Activated T-cell treated with anti-CD3 and anti-CD28 coated beads, Interleukin-2, amount 50 U/mL, for 72 hours (primary cell): ENCODE results near the gene CRADD. TPM values are rescaled to one million over a fixed set of nuclear protein-coding genes. Genes with fewer than 3 reads are reported as not detected.

Source experiments
- ATAC-seq, 2 donors: fragments of 150-1000 bp; cut with Tn5 transposase; replicated peaks in 1 of 2; 2 replicates each; pipeline ENCODE4 v1.10.0; 2021; ENCODE audit warnings: moderate library complexity in 2 of 2, mild to moderate bottlenecking in 1 of 2
- DNase-seq, 2 donors: peaks; one replicate each; pipeline ENCODE4 v3.0.0; 2021 to 2022; ENCODE audit warnings: mixed read lengths in 1 of 2
- H3K27ac Mint-ChIP-seq: one replicate; pipeline ENCODE4 v1.8.0; 2022; ENCODE audit warnings: mild to moderate bottlenecking, moderate library complexity, mixed read lengths
- H3K27me3 Mint-ChIP-seq: one replicate; pipeline ENCODE4 v1.8.0; 2022; ENCODE audit warnings: low read depth, mixed read lengths
- H3K36me3 Mint-ChIP-seq, 2 donors: one replicate each; pipeline ENCODE4 v1.8.0; 2022; ENCODE audit warnings: mixed read lengths in 2 of 2, mild to moderate bottlenecking in 1 of 2; ENCODE audit not compliant: insufficient read depth in 2 of 2
- H3K4me1 Mint-ChIP-seq: one replicate; pipeline ENCODE4 v1.8.0; 2022; ENCODE audit warnings: low read depth, mixed read lengths
- H3K4me3 Mint-ChIP-seq, 2 donors: one replicate each; pipeline ENCODE4 v1.8.0; 2022; ENCODE audit warnings: mild to moderate bottlenecking in 2 of 2, mixed read lengths in 2 of 2, moderate library complexity in 2 of 2
- H3K9me3 Mint-ChIP-seq, 2 donors: one replicate each; pipeline ENCODE4 v1.8.0; 2022; ENCODE audit warnings: mixed read lengths in 2 of 2
- total RNA-seq, 2 donors: library from RNA; stranded (reverse); gene quantifications; one replicate each; pipeline ENCODE4 v1.2.3, GENCODE V29; 2022

The CRADD gene
- total RNA-seq, 2 donors from 2014 or later = 8.6 to 9.1 TPM

DNA sequence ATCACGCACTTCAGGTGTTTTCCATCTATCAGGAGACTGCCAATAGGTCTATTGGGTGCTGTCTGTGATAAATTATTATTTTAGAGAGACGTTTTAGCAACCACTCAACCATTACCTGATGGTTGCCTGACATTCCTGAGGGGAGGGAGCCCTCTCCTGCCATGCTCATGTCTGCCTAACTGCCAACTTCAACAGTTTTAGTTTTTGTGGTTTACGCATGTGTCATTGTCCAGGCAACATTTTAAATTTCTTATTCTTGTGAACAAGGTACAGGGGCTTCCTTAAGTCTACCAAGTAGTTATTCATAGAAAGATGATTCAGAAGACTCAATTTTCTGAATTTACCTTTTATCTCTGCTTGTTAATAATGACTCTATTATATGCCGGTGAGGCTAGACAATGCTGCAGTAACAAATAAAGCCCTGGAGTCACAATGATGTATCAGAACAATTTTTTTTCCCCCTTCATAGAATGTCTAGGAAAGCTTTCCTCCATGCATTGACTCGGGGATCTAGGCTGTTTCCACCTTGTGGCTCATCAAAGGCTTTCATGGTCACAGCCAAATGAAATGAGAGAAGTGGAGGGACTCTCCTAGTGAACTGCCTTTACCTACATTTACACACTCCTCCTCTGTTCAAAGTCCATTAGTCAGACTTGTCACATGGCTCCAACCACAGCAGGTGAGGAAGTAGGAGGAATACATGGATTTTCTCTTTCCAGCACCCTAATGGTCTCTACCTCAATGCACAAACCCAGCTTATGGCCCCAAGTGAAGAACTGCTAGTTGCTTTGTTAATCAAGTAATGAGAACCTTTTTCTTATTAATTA, 225.8 kb downstream of the CRADD start:
- no peak overlapping the region for H3K4me3 Mint-ChIP-seq
- ATAC-seq = no peak
- no peaks in the 10 kb centered on the region for H3K27me3 Mint-ChIP-seq
- peaks cover 0 to 4% of the 10 kb centered on the region in 2 donors for H3K9me3 Mint-ChIP-seq
- H3K4me1 Mint-ChIP-seq = peaks cover 22% of the 10 kb centered on the region
- H3K27ac Mint-ChIP-seq = no peak overlapping the region
- H3K36me3 Mint-ChIP-seq = peaks cover 0 to 2% of the 10 kb centered on the region in 2 donors
- DNase-seq = no peak

DNA sequence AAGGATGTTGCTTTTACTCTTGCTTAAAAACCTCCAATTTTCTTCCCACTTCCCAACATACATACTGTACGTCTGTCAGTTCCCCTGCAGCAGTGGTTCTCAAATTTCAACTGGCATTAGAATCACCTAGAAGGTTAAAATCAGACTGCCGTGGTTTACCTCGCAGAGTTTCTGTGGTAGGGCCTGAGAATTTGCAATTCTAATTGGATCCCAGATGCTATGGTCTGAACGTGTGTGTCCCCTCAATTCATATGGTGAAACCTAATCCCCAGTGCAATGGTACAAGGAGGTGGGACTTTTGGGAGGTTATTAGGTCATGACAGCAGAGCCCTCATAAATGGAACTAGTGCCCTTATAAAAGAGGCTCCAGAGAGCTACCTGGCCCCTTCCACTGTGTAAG, 226.9 kb downstream of the CRADD start:
- Mint-ChIP-seq H3K4me3 (no peak overlapping the region), H3K9me3 (peaks cover 0 to 4% of the 10 kb centered on the region in 2 donors), H3K4me1 (peaks cover 10% of the 10 kb centered on the region), H3K36me3 (peaks cover 0 to 2% of the 10 kb centered on the region in 2 donors), H3K27me3 (no peaks in the 10 kb centered on the region), H3K27ac (no peak overlapping the region)
- DNase-seq (no peak), ATAC-seq (no peak)

DNA sequence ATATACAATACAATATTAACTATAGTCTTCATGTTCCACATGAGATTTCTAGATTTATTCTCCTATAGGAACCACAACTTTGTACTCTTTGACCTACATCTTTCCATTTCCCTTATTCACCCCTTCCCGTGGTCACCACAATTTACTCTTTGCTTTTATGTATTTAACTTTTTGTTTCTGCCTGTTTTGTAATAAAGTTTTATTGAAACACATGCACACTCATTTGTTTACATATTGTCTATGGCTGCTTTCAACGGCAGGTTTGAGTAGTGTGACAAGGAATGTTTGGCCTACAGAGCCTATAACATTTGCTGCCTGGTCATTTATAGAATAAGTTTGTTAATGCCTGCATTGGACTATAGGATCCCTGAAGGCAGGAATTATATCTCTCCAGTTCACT, 231.1 kb downstream of the CRADD start:
- Mint-ChIP-seq H3K9me3 (peaks cover 0 to 3% of the 10 kb centered on the region in 2 donors), H3K36me3 (no peaks in the 10 kb centered on the region), H3K4me3 (no peak overlapping the region), H3K4me1 (peaks cover 7% of the 10 kb centered on the region), H3K27ac (no peak overlapping the region), H3K27me3 (no peaks in the 10 kb centered on the region)
- DNase-seq = no peak
- ATAC-seq = no peak

DNA sequence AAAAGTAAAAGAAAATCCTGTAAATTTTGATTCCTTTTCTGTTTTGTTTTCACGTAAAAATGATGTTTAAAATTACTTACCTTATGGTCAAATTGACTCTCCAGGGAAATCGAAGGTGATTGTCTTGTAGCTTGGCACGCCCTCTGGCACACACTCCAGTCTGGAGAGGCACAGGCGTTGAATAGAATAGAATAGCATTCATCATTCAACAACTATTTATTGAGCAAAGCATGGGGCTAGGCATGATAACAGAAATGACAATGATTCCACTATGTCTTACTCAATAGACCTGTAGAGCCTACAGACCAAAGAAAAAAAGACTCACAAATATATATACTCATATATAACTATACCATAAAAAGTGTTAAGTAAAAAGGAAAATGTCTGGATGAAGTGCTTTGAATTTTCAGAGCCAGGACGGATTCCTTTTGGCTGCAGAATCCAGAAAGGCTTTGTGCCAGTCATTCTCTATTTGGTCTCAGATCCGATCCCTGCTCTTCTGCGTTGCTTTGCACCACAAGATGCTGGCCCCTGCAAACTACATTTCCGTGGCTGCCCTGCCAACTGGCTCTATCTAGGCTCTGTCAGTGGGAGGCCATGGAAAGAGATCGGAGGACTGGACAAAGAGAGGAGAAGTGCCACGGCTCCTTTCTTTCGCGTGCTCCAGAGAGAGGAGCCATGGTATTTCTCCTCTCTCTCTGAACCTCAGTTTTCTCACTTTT, 231.8 kb downstream of the CRADD start:
- H3K36me3 Mint-ChIP-seq = no peaks in the 10 kb centered on the region
- no peak overlapping the region for H3K27ac Mint-ChIP-seq
- no peak overlapping the region for H3K4me3 Mint-ChIP-seq
- H3K27me3 Mint-ChIP-seq = no peaks in the 10 kb centered on the region
- H3K4me1 Mint-ChIP-seq = no peaks in the 10 kb centered on the region
- ATAC-seq = no peak
- DNase-seq = no peak
- peaks cover 0 to 2% of the 10 kb centered on the region in 2 donors for H3K9me3 Mint-ChIP-seq

DNA sequence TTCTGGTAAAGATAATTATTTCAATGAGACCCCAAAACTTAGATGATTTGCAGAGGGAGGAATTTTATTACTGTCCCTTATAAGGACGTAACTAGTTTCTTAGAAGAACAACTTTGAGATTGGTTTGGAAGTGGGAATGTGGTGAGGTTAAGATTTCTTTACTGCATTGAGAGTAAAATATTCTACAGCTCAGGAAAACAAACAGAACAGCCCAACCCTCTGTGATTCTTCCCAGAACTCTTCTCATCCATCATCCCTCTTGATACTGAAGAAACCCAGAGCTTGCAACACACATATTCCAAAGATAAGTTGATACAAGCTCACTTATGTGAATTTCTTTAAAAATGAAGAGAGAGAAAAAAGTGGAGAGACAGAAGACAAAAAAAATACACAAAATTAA, 234.2 kb downstream of the CRADD start:
- no peak for ATAC-seq

DNA sequence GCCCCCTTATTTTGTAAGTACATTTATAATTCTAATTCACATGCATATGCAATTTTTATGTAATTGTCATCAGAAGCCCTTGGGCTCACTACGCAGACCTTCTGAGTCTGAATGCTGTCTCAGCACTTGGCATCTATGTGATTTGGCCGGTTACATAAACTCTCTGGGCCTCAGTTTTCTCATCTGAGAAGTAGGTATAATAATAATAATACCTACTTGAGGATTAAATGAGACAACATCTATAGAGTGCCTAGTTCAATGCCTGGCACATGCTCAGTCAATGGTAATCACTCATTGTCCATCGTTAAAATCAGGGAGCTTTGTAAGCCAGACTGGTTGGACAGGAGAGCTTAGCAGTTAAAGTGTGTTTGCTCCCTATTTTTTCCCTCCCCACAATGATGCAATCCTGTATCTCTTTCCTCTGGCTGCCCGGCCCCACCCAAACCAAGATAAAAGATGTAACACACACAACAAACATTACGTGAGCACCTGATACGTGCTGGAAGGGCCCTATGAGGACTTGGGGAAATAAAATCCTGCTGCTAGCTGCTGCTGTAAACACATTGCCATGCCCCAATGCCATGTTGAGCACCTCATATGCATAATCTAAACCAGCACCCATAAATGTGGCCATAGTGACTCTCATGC, 235.0 kb downstream of the CRADD start:
- H3K27ac Mint-ChIP-seq = no peak overlapping the region
- peaks cover 0 to 2% of the 10 kb centered on the region in 2 donors for H3K9me3 Mint-ChIP-seq
- no peaks in the 10 kb centered on the region for H3K4me1 Mint-ChIP-seq

More for the DNA sequence above, 234.2 kb downstream of the CRADD start:
- Mint-ChIP-seq H3K4me3 (no peak overlapping the region), H3K27me3 (no peaks in the 10 kb centered on the region), H3K9me3 (peaks cover 0 to 2% of the 10 kb centered on the region in 2 donors), H3K27ac (no peak overlapping the region), H3K36me3 (no peaks in the 10 kb centered on the region), H3K4me1 (no peaks in the 10 kb centered on the region)
- no peak for DNase-seq

DNA sequence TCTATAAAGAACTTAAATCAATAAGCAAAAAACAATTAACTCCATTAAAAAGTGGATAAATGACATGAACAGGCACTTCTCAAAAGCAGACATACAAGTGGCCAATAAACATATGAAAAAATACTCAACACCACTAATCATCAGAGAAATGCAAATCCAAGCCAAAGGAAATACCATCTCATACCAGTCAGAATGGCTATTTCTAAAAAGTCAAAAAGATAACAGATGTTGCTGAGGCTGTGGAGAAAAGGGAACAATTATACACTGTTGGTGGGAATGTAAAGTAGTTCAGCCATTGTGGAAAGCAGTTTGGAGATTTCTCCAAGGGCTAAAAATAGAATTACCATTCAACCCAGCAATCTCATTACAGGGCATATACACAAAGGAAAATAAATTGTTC, 236.7 kb downstream of the CRADD start:
- Mint-ChIP-seq H3K27me3 (no peaks in the 10 kb centered on the region), H3K4me3 (no peak overlapping the region), H3K9me3 (peaks cover 0 to 2% of the 10 kb centered on the region in 2 donors), H3K27ac (no peak overlapping the region), H3K36me3 (no peaks in the 10 kb centered on the region), H3K4me1 (no peaks in the 10 kb centered on the region)
- ATAC-seq (no peak), DNase-seq (no peak)

More for the DNA sequence above, 235.0 kb downstream of the CRADD start:
- DNase-seq (no peak), ATAC-seq (no peak)
- H3K36me3 Mint-ChIP-seq = no peaks in the 10 kb centered on the region
- H3K27me3 Mint-ChIP-seq = no peaks in the 10 kb centered on the region
- no peak overlapping the region for H3K4me3 Mint-ChIP-seq

DNA sequence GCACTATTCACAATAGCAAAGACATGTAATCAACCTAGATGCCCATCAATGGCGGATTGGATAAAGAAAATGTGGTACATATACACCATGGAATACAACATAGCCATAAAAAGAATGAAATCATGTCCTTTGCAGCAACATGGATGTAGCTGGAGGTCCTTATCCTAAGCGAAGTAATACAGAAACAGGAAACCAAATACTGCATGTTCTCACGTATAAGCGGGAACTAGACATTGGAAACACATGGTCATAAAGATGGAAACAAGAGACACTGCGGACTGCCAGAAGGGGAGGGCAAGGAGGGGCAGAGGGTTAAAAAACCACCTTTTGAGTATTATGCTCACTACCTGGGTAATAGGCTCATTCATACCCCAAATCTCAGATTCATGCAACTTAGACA, 237.1 kb downstream of the CRADD start:
- Mint-ChIP-seq H3K4me1 (no peaks in the 10 kb centered on the region), H3K36me3 (no peaks in the 10 kb centered on the region), H3K27ac (no peak overlapping the region), H3K27me3 (no peaks in the 10 kb centered on the region), H3K4me3 (no peak overlapping the region), H3K9me3 (peaks cover 0 to 2% of the 10 kb centered on the region in 2 donors)
- ATAC-seq = no peak
- no peak for DNase-seq

DNA sequence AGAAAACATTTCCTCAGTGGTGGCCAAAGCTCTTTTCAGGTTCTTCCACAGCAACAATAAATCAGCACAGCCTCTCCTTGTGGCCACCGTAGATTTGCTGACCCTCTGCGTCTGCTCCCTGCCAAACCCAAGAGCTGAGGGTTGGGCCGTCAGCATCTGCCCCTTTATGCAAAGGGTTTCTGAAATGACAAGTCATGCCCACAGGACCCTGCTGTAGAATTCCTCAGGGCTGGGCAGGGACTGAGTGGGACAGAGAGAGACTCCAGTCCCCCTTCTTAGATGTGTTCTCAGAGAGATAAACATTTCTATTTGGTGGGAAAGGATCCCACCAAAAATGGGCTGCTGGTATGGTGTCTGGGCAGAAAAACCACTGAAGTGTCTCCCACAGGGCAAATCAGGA, 238.2 kb downstream of the CRADD start:
- no peaks in the 10 kb centered on the region for H3K27me3 Mint-ChIP-seq
- DNase-seq (no peak), ATAC-seq (no peak)
- peaks cover 0 to 2% of the 10 kb centered on the region in 2 donors for H3K9me3 Mint-ChIP-seq
- H3K36me3 Mint-ChIP-seq = no peaks in the 10 kb centered on the region
- no peak overlapping the region for H3K4me3 Mint-ChIP-seq
- no peak overlapping the region for H3K27ac Mint-ChIP-seq
- H3K4me1 Mint-ChIP-seq = no peaks in the 10 kb centered on the region

DNA sequence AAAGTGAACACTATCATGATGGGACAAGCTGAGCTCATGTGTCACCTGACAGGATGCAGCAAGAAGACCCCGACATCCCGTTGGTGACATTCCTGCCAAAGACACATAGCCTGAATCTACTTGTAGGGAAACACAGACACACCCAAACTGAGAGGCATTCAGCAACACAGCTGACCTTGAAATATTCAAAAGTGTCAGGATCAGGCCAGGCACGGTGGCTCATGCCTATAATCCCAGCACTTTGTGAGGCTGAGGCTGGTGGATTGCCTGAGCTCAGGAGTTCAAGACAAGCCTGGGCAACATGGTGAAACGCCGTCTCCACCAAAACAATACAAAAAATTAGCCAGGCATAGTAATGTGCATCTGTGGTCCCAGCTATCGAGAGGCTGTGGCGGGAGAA, 239.2 kb downstream of the CRADD start:
- Mint-ChIP-seq H3K27me3 (no peaks in the 10 kb centered on the region), H3K4me3 (no peak overlapping the region)
- ATAC-seq = no peak

DNA sequence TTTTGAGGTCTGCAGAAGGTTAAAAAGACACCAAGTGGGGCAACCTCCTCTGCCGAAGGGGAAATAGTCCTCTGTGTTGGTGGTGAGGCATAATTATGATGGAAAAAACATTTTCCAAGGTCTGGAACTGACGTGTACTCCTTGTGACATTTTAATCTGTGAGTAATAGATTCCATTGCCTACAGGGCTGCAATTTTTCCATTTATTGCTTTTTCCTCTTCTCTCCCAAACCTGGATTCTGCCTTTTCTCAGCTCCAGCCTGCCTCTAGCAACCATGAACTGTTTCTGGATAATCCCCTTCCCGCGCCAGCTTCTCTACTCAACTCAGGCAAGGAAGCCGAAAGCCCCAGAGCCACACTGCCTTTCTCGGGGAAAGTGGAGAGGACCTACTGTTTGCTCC, 241.1 kb downstream of the CRADD start:
- H3K27ac Mint-ChIP-seq = no peak overlapping the region

More for the DNA sequence above, 239.2 kb downstream of the CRADD start:
- no peaks in the 10 kb centered on the region for H3K4me1 Mint-ChIP-seq
- H3K36me3 Mint-ChIP-seq = no peaks in the 10 kb centered on the region
- no peak for DNase-seq
- peaks cover 0 to 2% of the 10 kb centered on the region in 2 donors for H3K9me3 Mint-ChIP-seq
- no peak overlapping the region for H3K27ac Mint-ChIP-seq

DNA sequence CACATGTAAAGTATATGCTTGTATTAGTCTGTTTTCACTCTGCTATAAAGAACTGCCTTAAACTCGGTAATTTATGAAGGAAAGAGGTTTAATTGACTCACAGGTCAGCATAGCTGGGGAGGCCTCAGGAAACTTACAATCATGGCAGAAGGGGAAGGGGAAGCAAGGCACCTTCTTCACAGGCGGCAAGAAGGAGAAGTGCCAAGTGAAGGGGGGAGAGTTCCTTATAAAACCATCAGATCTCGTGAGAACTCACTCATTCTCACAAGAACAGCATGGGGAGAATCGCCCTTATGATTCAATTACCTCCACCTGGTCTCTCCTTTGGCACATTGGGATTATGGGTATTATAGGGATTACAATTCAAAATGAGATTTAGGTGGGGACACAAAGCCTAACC, 241.7 kb downstream of the CRADD start:
- Mint-ChIP-seq H3K4me3 (no peak overlapping the region), H3K4me1 (peaks cover 6% of the 10 kb centered on the region), H3K27me3 (no peaks in the 10 kb centered on the region)

More for the DNA sequence above, 241.1 kb downstream of the CRADD start:
- Mint-ChIP-seq H3K4me1 (peaks cover 6% of the 10 kb centered on the region), H3K27me3 (no peaks in the 10 kb centered on the region), H3K4me3 (no peak overlapping the region), H3K36me3 (no peaks in the 10 kb centered on the region), H3K9me3 (peaks cover 0 to 2% of the 10 kb centered on the region in 2 donors)
- no peak for DNase-seq
- ATAC-seq = no peak

DNA sequence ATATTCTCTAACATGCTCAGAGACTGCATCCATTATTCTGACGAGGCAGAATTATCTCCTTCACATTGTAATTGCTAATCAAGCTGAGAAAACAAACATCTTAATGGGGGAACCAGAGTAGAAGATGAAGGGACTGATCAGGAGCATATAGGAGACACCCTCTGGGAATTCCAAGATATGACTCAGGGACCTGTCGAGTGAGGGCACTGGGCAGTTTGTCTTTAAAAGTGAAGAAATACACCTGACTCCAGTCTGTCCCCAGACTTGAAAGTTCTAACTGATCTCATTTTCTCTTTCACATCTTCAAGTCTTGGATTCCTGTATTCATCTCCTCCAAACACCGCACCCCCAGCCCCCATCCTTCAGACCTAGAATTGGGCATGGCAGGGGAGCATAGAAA, 244.3 kb downstream of the CRADD start:
- Mint-ChIP-seq H3K4me3 (no peak overlapping the region), H3K4me1 (peaks cover 6% of the 10 kb centered on the region), H3K27ac (no peak overlapping the region), H3K9me3 (peaks cover 0 to 3% of the 10 kb centered on the region in 2 donors), H3K27me3 (no peaks in the 10 kb centered on the region), H3K36me3 (peaks cover 0 to 2% of the 10 kb centered on the region in 2 donors)
- DNase-seq (no peak), ATAC-seq (no peak)

More for the DNA sequence above, 241.7 kb downstream of the CRADD start:
- ATAC-seq = no peak
- no peaks in the 10 kb centered on the region for H3K36me3 Mint-ChIP-seq
- DNase-seq = no peak
- no peaks in the 10 kb centered on the region for H3K9me3 Mint-ChIP-seq
- no peak overlapping the region for H3K27ac Mint-ChIP-seq
